ENCODE results near the gene DLGAP1.

DNA sequence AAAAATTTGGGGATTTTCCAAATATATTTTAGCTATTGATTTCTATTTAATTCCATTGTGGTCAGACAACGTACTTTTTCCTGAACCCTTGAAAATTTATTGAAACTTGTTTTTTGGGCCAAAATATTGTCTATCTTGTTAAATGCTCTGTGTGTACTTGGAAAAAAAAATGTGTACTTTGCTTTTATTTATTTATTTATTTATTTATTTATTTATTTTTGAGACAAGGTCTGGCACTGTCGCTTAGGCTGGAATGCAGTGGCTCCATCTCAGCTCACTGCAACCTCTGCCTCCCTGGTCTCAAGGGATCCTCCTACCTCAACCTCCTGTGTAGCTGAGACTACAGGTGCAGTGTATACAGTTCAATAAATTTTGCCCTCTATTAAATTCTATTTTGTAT, 910.6 kb downstream of the DLGAP1 start:
- TF ChIP-seq, protein P1, sequence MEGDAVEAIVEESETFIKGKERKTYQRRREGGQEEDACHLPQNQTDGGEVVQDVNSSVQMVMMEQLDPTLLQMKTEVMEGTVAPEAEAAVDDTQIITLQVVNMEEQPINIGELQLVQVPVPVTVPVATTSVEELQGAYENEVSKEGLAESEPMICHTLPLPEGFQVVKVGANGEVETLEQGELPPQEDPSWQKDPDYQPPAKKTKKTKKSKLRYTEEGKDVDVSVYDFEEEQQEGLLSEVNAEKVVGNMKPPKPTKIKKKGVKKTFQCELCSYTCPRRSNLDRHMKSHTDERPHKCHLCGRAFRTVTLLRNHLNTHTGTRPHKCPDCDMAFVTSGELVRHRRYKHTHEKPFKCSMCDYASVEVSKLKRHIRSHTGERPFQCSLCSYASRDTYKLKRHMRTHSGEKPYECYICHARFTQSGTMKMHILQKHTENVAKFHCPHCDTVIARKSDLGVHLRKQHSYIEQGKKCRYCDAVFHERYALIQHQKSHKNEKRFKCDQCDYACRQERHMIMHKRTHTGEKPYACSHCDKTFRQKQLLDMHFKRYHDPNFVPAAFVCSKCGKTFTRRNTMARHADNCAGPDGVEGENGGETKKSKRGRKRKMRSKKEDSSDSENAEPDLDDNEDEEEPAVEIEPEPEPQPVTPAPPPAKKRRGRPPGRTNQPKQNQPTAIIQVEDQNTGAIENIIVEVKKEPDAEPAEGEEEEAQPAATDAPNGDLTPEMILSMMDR (tag by site-specific recombination; IDR thresholded peaks at IDR 0.05), result no peak
- no peak for TF ChIP-seq ZNF76 (tag by site-specific recombination; IDR thresholded peaks at IDR 0.05; ENCODE audit: borderline replicate concordance, low read depth)
- TF ChIP-seq ZNF530 (tag by site-specific recombination; IDR thresholded peaks at IDR 0.05; ENCODE audit: low read depth), result no peak
- peak; percentile 25; the same call in 1 of the 2 replicates for TF ChIP-seq ZNF140 (tag by site-specific recombination; IDR thresholded peaks at IDR 0.05)
- no peak for TF ChIP-seq ZNF324 (tag by site-specific recombination; IDR thresholded peaks at IDR 0.05)
- no peak for TF ChIP-seq SALL2 (tag by site-specific recombination; IDR thresholded peaks at IDR 0.05; ENCODE audit: borderline replicate concordance)
- no peak for TF ChIP-seq KLF1 (tag by site-specific recombination; IDR thresholded peaks at IDR 0.05)
- no peak for TF ChIP-seq SP2 (tag by site-specific recombination; IDR thresholded peaks at IDR 0.05)
- TF ChIP-seq, protein P2, sequence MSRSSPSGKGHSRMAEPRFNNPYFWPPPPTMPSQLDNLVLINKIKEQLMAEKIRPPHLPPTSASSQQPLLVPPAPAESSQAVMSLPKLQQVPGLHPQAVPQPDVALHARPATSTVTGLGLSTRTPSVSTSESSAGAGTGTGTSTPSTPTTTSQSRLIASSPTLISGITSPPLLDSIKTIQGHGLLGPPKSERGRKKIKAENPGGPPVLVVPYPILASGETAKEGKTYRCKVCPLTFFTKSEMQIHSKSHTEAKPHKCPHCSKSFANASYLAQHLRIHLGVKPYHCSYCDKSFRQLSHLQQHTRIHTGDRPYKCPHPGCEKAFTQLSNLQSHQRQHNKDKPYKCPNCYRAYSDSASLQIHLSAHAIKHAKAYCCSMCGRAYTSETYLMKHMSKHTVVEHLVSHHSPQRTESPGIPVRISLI (tag by site-specific recombination; IDR thresholded peaks at IDR 0.05), result no peak
